Hypothalamus (tissue), 51 donors: ENCODE data around the gene PEMT.
A peak's percentile ranks its signal among the peaks of the same experiment; 100 is the strongest.
"Not testable (repeated sequence)": the region's sequence is repeated elsewhere in the genome, so short reads cannot be mapped to it uniquely, and the experiment has no call there.

ENCODE experiments used
- DNase-seq, 51 donors: peaks; one replicate each; lab custom pipeline; 2025; lab: John Stamatoyannopoulos, UW

Gene PEMT

DNA sequence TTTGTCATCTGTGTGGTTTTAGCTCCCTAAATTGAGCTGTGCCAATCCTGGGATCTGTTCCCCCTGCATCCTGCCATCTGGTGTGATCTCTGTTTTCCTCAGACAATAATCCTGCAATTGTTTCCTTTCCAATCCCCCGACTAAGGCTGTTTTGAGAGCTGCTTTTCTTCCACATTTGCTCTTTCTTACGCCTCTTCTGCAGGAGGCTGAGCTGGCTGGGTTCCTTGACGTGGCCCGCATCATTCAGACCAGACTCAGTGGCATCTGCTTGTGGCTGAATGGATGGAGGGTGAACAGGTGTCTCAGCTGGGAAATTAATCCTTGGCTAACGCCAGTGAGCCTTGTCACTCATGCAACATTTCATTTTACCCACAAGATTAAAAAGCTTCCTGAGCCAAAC, 124.5 kb downstream of the PEMT start:
- peak in 2 of 51 donors; percentile 9 to 17 for DNase-seq

DNA sequence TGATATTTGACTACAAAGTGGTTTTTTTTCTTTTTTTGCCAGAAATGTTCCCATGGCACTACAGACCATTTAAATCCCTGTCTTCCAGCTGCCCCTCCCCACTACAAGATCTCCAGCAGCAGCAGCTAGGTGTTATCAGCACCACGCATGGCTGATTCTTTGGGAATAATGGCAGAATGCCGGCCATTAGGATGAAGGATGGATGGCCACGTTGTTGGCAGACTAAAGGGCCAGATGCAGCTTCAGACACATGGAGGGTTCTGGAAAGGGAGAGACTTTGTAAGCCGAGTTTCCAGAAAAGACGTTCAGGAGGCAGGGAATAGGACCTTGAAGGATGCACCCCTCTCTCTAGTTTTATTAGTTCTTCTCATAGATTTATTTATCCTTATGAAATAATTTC, 125.0 kb downstream of the PEMT start:
- DNase-seq, result no peak

DNA sequence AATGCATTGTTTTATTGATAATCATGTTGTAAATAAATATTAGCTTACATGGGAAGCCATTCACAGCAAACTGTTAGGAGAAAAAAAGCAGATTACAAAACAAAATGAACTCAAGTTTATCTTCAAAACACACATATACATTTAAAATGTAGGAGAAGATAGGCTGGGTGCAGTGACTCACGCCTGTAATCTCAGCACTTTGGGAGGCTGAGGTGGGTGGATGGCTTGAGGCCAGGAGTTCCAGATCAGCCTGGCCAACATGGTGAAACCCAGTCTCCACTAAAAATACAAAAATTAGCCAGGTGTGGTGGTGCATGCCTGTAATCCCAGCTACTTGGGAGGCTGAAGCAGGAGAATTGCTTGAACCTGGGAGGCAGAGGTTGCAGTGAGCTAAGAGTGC, 125.6 kb downstream of the PEMT start:
- not testable (repeated sequence) for DNase-seq

DNA sequence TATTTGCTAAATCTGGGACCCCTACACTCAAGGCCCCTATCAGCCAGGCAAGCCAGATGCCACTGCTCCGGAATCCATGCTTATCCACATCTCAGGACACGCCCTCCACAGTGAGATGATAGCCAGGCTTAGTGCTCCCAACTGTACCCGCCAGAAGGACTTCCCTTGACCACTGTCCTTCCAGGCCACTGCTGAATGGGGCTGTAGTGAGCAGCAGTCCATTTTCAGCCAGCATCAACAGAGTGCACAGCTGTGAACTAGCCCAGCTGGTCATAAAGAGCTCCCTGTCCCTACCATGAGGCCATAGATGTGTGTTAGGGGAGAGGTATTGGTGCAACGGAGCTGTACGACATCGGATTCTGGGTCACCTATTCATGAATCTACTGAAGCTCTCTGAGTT, 127.7 kb downstream of the PEMT start:
- peak in 12 of 51 donors; percentile 12 to 42 (median 18) for DNase-seq

DNA sequence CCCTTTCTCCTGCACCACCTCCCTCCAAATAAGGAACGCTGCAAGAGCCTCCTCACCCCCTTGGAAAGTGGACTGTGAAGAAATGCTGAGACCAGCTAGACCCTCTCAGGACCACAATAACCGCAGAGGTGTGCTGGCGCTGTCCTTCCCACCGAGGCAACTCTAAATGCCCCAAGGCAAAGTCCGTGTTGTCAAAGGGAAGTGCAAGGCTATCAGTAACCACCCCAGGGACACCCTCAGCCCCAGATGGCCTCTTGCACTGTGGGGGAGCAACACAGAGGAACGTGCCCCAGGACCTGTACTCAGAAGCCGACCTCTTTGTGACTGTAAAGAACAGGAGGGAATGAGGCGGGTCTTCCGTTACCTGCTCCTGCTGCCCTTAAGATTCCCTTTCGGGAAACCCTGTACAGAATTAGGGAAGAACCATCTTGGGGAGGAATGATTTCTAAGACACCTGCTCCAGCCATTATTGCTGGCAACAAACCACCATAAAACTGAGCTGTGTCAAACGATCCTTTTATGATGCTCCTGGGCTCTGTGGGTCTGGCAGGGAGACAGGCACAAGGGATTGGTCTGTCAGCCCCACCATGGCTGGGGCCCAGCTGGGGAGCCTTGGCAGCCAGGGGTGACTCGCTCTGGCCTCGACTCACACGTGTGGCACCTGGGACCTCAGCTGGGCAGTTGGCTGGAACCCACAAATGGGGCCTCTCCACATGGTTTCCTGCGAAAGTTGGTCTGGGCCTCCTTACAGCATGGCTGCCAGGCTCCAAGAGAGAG, 129.3 kb downstream of the PEMT start:
- DNase-seq, result no peak

DNA sequence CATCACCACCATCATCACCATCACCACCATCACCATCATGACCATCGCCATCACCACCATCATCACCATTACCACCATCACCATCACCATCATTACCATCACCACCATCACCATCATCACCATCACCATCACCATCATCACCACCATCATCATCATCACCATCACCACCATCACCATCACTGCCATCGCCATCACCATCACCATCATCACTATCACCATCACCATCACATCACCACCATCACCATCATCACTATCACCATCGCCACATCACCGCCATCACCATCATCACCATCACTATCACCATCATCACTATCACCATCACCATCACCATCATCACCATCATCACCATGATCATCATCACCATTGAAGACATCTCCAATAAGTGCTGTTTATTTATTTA, 131.5 kb downstream of the PEMT start:
- no peak for DNase-seq

DNA sequence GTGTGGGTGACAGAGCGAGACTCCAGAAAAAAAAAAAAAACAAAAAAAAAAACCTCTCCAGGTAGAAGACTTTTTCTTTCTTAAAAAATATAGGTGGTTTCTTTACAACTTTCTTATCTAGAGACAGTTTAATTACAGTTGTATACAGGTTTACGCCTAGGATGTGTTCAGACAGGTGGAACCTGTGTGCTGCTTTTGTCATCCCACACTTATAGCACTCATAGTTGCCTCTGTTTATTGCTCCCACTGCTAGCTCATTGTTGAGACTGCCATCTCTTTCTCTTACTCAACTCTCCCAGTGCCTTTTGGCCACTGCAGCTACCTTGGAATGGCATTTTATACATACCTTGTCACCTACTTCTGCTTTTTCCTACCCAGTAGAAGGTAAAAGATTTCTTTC, 133.8 kb downstream of the PEMT start:
- DNase-seq, result no peak

DNA sequence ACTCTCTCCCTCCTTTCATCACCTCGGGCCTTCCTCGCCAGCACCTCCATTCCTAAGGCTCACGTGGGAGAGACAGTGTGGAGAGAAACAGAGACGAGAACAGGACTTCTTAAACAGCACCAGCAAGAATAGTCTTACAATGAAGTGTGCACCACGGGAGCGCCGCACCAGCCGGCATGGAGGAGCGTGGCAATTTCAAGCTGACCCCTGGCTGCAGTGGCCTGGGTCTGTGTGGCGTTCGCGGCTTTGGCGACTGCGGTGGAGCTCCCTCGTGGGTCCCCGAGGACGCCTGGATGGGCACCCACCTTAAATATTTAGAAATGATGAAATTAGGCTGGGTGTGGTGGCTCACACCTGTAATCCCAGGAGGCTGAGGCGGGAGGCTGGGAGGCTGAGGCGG, 135.3 kb downstream of the PEMT start:
- DNase-seq, result no peak
